SK-N-SH (cell line): ENCODE measurements around the gene HOXB8. TPM values are rescaled to one million over a fixed set of nuclear protein-coding genes. Genes with fewer than 3 reads are reported as not detected.
A peak's percentile ranks its signal among the peaks of the same experiment; 100 is the strongest.

Source experiments
- CTCF ChIA-PET: fragments of 300-600, 350-600 bp; formaldehyde crosslinking; extraction: SDS; loops from one replicate; lab custom pipeline; 2021; lab: Yijun Ruan, JAX
- POLR2A ChIA-PET: fragments of 350-600 bp; sonication (Branson Sonifier 250); formaldehyde crosslinking; extraction: SDS; loops from one replicate; lab custom pipeline; 2020; ENCODE audit warnings: antibody characterized with exemption, inconsistent platforms; lab: Yijun Ruan, JAX
- DNase-seq: peaks from one replicate; pipeline ENCODE4 v3.0.0; 2012
- H2AFZ ChIP-seq: fragments of 200-600 bp; sonication (generic); 2 replicates; pipeline ENCODE4 v1.8.1; 2016; ENCODE audit warnings: antibody characterized with exemption, mild to moderate bottlenecking, low read depth
- H3F3A ChIP-seq: fragments of 200-600 bp; sonication (generic); replicated peaks from 2 replicates; pipeline ENCODE3; 2016; ENCODE audit warnings: antibody characterized with exemption, mild to moderate bottlenecking; ENCODE audit not compliant: insufficient read depth
- H3K27ac ChIP-seq, 2 experiments: fragments of 200-500 bp in 1 of 2; fragments of 200-600 bp in 1 of 2; sonication (Bioruptor generic) in 1 of 2; sonication (generic), shearing (Covaris generic) in 1 of 2; 2 replicates each; pipeline versions ENCODE4 v1.5.1 to v1.6.1; 2014 to 2016; ENCODE audit warnings: low read depth in 2 of 2, inconsistent platforms in 1 of 2, low read length in 1 of 2, mild to moderate bottlenecking in 1 of 2, mixed read lengths in 1 of 2
- H3K27me3 ChIP-seq: fragments of 200-600 bp; sonication (generic), shearing (Covaris generic); 2 replicates; pipeline ENCODE4 v1.6.1; 2016; ENCODE audit warnings: mixed run types; ENCODE audit not compliant: insufficient read depth
- H3K36me3 ChIP-seq, 2 experiments: fragments of 200-500 bp in 1 of 2; fragments of 200-600 bp in 1 of 2; sonication (Bioruptor generic) in 1 of 2; sonication (generic) in 1 of 2; replicated peaks in 1 of 2; 2 replicates each; pipeline versions ENCODE3 to v1.5.1; 2014 to 2016; ENCODE audit warnings: low read length in 1 of 2, mild to moderate bottlenecking in 1 of 2; ENCODE audit not compliant: insufficient read depth in 2 of 2, control insufficient read depth in 1 of 2
- H3K4me1 ChIP-seq, 2 experiments: fragments of 200-500 bp in 1 of 2; fragments of 200-600 bp in 1 of 2; sonication (Bioruptor generic) in 1 of 2; sonication (generic), shearing (Covaris generic) in 1 of 2; 2 replicates each; pipeline versions ENCODE4 v1.5.1 to v1.6.1; 2014 to 2016; ENCODE audit warnings: low read depth in 1 of 2, low read length in 1 of 2, mixed run types in 1 of 2; ENCODE audit not compliant: insufficient read depth in 2 of 2, control insufficient read depth in 1 of 2
- H3K4me2 ChIP-seq: fragments of 200-600 bp; sonication (generic), shearing (Covaris generic); 2 replicates; pipeline ENCODE4 v1.6.1; 2017; ENCODE audit warnings: mixed run types
- H3K4me3 ChIP-seq, 2 experiments: fragments of 200-500 bp in 1 of 2; fragments of 200-600 bp in 1 of 2; sonication (Bioruptor generic) in 1 of 2; sonication (generic), shearing (Covaris generic) in 1 of 2; 2 replicates each; pipeline versions ENCODE4 v1.5.1 to v1.8.1; 2014 to 2016; ENCODE audit warnings: low read depth in 2 of 2, inconsistent platforms in 1 of 2, low read length in 1 of 2, mild to moderate bottlenecking in 1 of 2, mixed read lengths in 1 of 2, moderate library complexity in 1 of 2
- H3K79me2 ChIP-seq: fragments of 200-600 bp; sonication (generic); 2 replicates; pipeline ENCODE4 v1.8.1; 2017; ENCODE audit warnings: mild to moderate bottlenecking; ENCODE audit not compliant: insufficient read depth
- H3K9ac ChIP-seq: fragments of 200-600 bp; sonication (generic); 2 replicates; pipeline ENCODE4 v1.6.1; 2017; ENCODE audit warnings: mixed run types
- H3K9me2 ChIP-seq: fragments of 200-600 bp; sonication (generic); 2 replicates; pipeline ENCODE4 v1.6.1; 2017; ENCODE audit warnings: mixed run types
- H3K9me3 ChIP-seq: fragments of 200-600 bp; sonication (generic); 2 replicates; pipeline ENCODE4 v1.6.1; 2017; ENCODE audit warnings: mixed run types, mild to moderate bottlenecking, moderate library complexity
- H4K20me1 ChIP-seq: fragments of 200-600 bp; sonication (generic); 2 replicates; pipeline ENCODE4 v1.6.1; 2017; ENCODE audit warnings: mild to moderate bottlenecking, mixed run types; ENCODE audit not compliant: insufficient read depth
- CHD2 ChIP-seq: fragments of 150-350 bp; IDR thresholded peaks from 2 replicates; pipeline ENCODE4 v1.6.1; 2018; ENCODE audit warnings: low read length; ENCODE audit not compliant: partially characterized antibody
- EZH2phosphoT487 ChIP-seq: fragments of 200-600 bp; sonication (generic); IDR thresholded peaks from 2 replicates; pipeline ENCODE4 v1.6.1; 2017; ENCODE audit warnings: low read depth, mixed run types, mild to moderate bottlenecking, antibody characterized with exemption, moderate library complexity, borderline replicate concordance
- FOXJ3 ChIP-seq: sonication (generic); formaldehyde crosslinking; IDR thresholded peaks from 2 replicates; pipeline ENCODE4 v1.5.1; 2020; ENCODE audit warnings: mild to moderate bottlenecking, missing genetic modification reagents
- JUND ChIP-seq: IDR thresholded peaks from 2 replicates; pipeline ENCODE4 v1.4.0; 2012
- MEF2A ChIP-seq: IDR thresholded peaks from 2 replicates; pipeline ENCODE4 v1.4.0; 2012; ENCODE audit warnings: low read depth, borderline replicate concordance
- MXI1 ChIP-seq: IDR thresholded peaks from 2 replicates; pipeline ENCODE4 v1.6.1; 2012; ENCODE audit warnings: mild to moderate bottlenecking, low read depth, low read length, improper control_type of control experiment
- POLR2AphosphoS5 ChIP-seq: IDR thresholded peaks from 2 replicates; pipeline ENCODE4 v1.6.1; 2012; ENCODE audit warnings: low read depth, low read length
- RAD21 ChIP-seq: IDR thresholded peaks from 2 replicates; pipeline ENCODE4 v1.6.1; 2012; ENCODE audit warnings: mild to moderate bottlenecking, low read length
- RCOR1 ChIP-seq: fragments of 150-350 bp; IDR thresholded peaks from 2 replicates; pipeline ENCODE4 v1.6.1; 2017; ENCODE audit warnings: antibody characterized with exemption, low read length
- RFX5 ChIP-seq: IDR thresholded peaks from 2 replicates; pipeline ENCODE4 v1.6.1; 2012; ENCODE audit warnings: mild to moderate bottlenecking, improper control_type of control experiment, low read length
- RXRA ChIP-seq: IDR thresholded peaks from 2 replicates; pipeline ENCODE4 v1.4.0; 2012; ENCODE audit warnings: low read depth, mild to moderate bottlenecking, borderline replicate concordance
- SMC3 ChIP-seq: IDR thresholded peaks from 2 replicates; pipeline ENCODE4 v1.6.1; 2012; ENCODE audit warnings: low read depth, low read length, improper control_type of control experiment
- TAF1 ChIP-seq: IDR thresholded peaks from 2 replicates; pipeline ENCODE4 v1.6.1; 2012; ENCODE audit warnings: low read depth, mild to moderate bottlenecking, low read length, moderate library complexity, borderline replicate concordance
- YY1 ChIP-seq: IDR thresholded peaks from 2 replicates; pipeline ENCODE4 v1.4.0; 2012; ENCODE audit warnings: low read depth, mild to moderate bottlenecking
- WGBS: methylation state at CpG from one replicate; pipeline ENCODE4 v1.1.6; 2017; ENCODE audit warnings: low lambda C conversion rate; 5-methylcytosine and 5-hydroxymethylcytosine counted together
- polyA plus RNA-seq, 3 experiments: library from polyadenylated mRNA; depleted of rRNA; stranded (reverse); fragments of >200 nt; gene quantifications; 2 replicates each; pipeline ENCODE4 v1.2.3, GENCODE V29; 2012
- TF ChIP-seq, protein P1 (sequence below): IDR thresholded peaks from 2 replicates; pipeline ENCODE4 v1.4.0; 2012; ENCODE audit warnings: low read depth
- TF ChIP-seq, protein P2 (sequence below): fragments of 150-350 bp; IDR thresholded peaks from 2 replicates; pipeline ENCODE4 v1.6.1; 2017; ENCODE audit warnings: antibody characterized with exemption, low read length, low read depth, borderline replicate concordance
- TF ChIP-seq, protein P3 (sequence below): IDR thresholded peaks from 2 replicates; pipeline ENCODE4 v1.4.0; 2012; ENCODE audit warnings: low read depth, borderline replicate concordance
- TF ChIP-seq, protein P4 (sequence below): fragments of 150-350 bp; IDR thresholded peaks from 2 replicates; pipeline ENCODE4 v1.6.1; 2016; ENCODE audit warnings: mild to moderate bottlenecking, low read depth, low read length
- TF ChIP-seq, protein P5 (sequence below): fragments of 200-600 bp; sonication (generic); IDR thresholded peaks from 2 replicates; pipeline ENCODE4 v1.6.1; 2017; ENCODE audit warnings: antibody characterized with exemption, mild to moderate bottlenecking, moderate library complexity
- TF ChIP-seq, protein P6 (sequence below): IDR thresholded peaks from 2 replicates; pipeline ENCODE4; 2012

The HOXB8 gene
- polyA plus RNA-seq, 1 of the 3 experiments (the other 2 are of a cell fraction), result not detected

DNA sequence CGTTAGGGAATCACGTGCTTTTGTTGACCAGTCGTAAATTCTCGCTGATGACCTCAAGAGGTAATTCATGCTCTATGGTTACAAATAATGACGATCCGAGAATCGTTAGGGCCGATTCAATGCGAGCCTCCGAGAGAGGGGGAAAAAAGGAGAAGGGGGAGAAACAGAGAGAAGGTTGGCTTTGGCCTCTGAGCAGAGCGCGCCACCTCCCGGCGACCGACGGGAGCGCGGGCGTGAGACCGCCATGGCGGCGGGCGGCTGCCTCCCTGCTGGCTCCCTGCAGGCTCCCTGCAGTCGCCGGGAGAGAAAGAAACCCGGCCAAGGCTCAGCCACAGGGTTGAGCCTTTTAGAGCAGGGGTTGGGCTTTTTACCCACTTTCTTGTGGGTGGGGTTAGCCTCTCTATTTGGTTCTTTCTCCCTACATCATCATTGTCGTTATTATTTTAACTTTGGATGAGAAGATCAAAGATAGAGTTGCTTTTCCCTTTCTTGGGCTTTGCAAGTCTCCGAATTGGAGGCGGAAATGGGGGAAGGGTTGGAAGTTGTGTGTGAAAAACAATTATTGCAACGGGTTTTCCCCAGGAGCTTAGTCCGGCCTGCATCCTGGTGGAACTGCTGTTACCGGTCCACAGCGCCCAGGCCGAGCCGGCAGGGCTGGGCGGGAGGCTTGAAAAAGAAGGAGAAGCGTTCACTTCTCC, 21.1 kb downstream of the HOXB8 start:
- Histone ChIP-seq H3K79me2 (no peaks in the 10 kb centered on the region), H3K9ac (no peak overlapping the region)

More for the DNA sequence above, 21.1 kb downstream of the HOXB8 start:
- Histone ChIP-seq H3K9me2 (no peaks in the 10 kb centered on the region), H4K20me1 (peaks cover 8% of the 10 kb centered on the region; the same call in 1 of the 2 replicates), H3K36me3 (no peaks in the 10 kb centered on the region), H3K4me1 (0 out of 4 replicates have a peak, but pooled peaks cover 0 to 4% of the 10 kb centered on the region in 2 experiments), H3K27ac (no peak overlapping the region), H3F3A (peaks cover 4% of the 10 kb centered on the region), H3K27me3 (peaks cover 98% of the 10 kb centered on the region), H3K4me3 (no peak overlapping the region; a peak in 1 of 4 replicates), H3K4me2 (peak overlapping the region; percentile 17; the same call in 1 of the 2 replicates), H3K9me3 (no peaks in the 10 kb centered on the region), H2AFZ (peak overlapping the region; percentile 53; the same call in 1 of the 2 replicates)
- ChIA-PET CTCF (interaction anchor here (0.7 to 3.7 kb wide), 18 partner anchors 13 to 451 kb away, joined by 3 to 20 read pairs (median 4); partner anchors contain the start of genes HOXB1 and HOXB8), POLR2A (no interaction called here)
- DNase-seq, result peak; percentile 96
- TF ChIP-seq, protein P1, sequence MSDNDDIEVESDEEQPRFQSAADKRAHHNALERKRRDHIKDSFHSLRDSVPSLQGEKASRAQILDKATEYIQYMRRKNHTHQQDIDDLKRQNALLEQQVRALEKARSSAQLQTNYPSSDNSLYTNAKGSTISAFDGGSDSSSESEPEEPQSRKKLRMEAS, result no peak
- no peak for TF ChIP-seq CHD2
- TF ChIP-seq MEF2A, result no peak
- no peak for TF ChIP-seq FOXJ3 (CRISPR knock-in tag)
- TF ChIP-seq EZH2phosphoT487, result no peak
- TF ChIP-seq SMC3, result peak; percentile 93
- no peak for TF ChIP-seq RCOR1
- TF ChIP-seq JUND, result no peak
- TF ChIP-seq RFX5, result no peak
- TF ChIP-seq RXRA, result no peak
- TF ChIP-seq TAF1, result no peak
- TF ChIP-seq YY1, result peak; percentile 84
- TF ChIP-seq, protein P2, sequence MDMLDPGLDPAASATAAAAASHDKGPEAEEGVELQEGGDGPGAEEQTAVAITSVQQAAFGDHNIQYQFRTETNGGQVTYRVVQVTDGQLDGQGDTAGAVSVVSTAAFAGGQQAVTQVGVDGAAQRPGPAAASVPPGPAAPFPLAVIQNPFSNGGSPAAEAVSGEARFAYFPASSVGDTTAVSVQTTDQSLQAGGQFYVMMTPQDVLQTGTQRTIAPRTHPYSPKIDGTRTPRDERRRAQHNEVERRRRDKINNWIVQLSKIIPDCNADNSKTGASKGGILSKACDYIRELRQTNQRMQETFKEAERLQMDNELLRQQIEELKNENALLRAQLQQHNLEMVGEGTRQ, result no peak
- TF ChIP-seq, protein P3, sequence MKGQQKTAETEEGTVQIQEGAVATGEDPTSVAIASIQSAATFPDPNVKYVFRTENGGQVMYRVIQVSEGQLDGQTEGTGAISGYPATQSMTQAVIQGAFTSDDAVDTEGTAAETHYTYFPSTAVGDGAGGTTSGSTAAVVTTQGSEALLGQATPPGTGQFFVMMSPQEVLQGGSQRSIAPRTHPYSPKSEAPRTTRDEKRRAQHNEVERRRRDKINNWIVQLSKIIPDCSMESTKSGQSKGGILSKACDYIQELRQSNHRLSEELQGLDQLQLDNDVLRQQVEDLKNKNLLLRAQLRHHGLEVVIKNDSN, result no peak
- TF ChIP-seq, protein P4, sequence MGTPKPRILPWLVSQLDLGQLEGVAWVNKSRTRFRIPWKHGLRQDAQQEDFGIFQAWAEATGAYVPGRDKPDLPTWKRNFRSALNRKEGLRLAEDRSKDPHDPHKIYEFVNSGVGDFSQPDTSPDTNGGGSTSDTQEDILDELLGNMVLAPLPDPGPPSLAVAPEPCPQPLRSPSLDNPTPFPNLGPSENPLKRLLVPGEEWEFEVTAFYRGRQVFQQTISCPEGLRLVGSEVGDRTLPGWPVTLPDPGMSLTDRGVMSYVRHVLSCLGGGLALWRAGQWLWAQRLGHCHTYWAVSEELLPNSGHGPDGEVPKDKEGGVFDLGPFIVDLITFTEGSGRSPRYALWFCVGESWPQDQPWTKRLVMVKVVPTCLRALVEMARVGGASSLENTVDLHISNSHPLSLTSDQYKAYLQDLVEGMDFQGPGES, result no peak
- TF ChIP-seq, protein P5, sequence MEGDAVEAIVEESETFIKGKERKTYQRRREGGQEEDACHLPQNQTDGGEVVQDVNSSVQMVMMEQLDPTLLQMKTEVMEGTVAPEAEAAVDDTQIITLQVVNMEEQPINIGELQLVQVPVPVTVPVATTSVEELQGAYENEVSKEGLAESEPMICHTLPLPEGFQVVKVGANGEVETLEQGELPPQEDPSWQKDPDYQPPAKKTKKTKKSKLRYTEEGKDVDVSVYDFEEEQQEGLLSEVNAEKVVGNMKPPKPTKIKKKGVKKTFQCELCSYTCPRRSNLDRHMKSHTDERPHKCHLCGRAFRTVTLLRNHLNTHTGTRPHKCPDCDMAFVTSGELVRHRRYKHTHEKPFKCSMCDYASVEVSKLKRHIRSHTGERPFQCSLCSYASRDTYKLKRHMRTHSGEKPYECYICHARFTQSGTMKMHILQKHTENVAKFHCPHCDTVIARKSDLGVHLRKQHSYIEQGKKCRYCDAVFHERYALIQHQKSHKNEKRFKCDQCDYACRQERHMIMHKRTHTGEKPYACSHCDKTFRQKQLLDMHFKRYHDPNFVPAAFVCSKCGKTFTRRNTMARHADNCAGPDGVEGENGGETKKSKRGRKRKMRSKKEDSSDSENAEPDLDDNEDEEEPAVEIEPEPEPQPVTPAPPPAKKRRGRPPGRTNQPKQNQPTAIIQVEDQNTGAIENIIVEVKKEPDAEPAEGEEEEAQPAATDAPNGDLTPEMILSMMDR, result peak; percentile 97
- TF ChIP-seq POLR2AphosphoS5, result no peak
- no peak for TF ChIP-seq MXI1
- peak; percentile 86 for TF ChIP-seq RAD21
- TF ChIP-seq, protein P6, sequence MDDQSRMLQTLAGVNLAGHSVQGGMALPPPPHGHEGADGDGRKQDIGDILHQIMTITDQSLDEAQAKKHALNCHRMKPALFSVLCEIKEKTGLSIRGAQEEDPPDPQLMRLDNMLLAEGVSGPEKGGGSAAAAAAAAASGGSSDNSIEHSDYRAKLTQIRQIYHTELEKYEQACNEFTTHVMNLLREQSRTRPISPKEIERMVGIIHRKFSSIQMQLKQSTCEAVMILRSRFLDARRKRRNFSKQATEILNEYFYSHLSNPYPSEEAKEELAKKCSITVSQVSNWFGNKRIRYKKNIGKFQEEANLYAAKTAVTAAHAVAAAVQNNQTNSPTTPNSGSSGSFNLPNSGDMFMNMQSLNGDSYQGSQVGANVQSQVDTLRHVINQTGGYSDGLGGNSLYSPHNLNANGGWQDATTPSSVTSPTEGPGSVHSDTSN, result no peak
- 12% methylated on average over 33 of the region's 37 CpGs for WGBS
